Endodermal cell (in vitro differentiated cells): Measurements from ENCODE around the gene FSHR. TPM values are rescaled to one million over a fixed set of nuclear protein-coding genes. Genes with fewer than 3 reads are reported as not detected.

Source experiments
- DNase-seq: peaks from one replicate; pipeline ENCODE4 v3.0.0-alpha.2; 2017
- H3K27ac ChIP-seq: 2 replicates; pipeline ENCODE4 v1.5.1; 2013; ENCODE audit warnings: mild to moderate bottlenecking, low read depth, low read length, moderate library complexity
- H3K27me3 ChIP-seq: 2 replicates; pipeline ENCODE4 v1.6.1; 2013; ENCODE audit warnings: mild to moderate bottlenecking, low read length, moderate library complexity; ENCODE audit not compliant: insufficient read depth, control insufficient read depth, poor library complexity, severe bottlenecking
- H3K36me3 ChIP-seq: 2 replicates; pipeline ENCODE4 v1.7.0; 2013; ENCODE audit warnings: mild to moderate bottlenecking, low read length, moderate library complexity; ENCODE audit not compliant: control insufficient read depth, insufficient read depth
- H3K4me1 ChIP-seq: one replicate; pipeline ENCODE4 v1.7.0; 2013; ENCODE audit warnings: low read length; ENCODE audit not compliant: control insufficient read depth, insufficient read depth
- H3K4me3 ChIP-seq: 2 replicates; pipeline ENCODE4 v1.5.1; 2013; ENCODE audit warnings: mild to moderate bottlenecking, low read length, moderate library complexity
- H3K9ac ChIP-seq: 2 replicates; pipeline ENCODE4 v1.6.1; 2013; ENCODE audit warnings: mild to moderate bottlenecking, low read length, moderate library complexity; ENCODE audit not compliant: poor library complexity, severe bottlenecking; ENCODE audit errors: extremely low read depth
- H3K9me3 ChIP-seq: 2 replicates; pipeline ENCODE4 v1.6.1; 2013; ENCODE audit warnings: mild to moderate bottlenecking, low read length, moderate library complexity; ENCODE audit not compliant: control insufficient read depth
- H3K27ac Mint-ChIP-seq: 2 replicates; pipeline ENCODE4 v1.8.0; 2020; ENCODE audit warnings: mixed read lengths
- H3K27me3 Mint-ChIP-seq: 2 replicates; pipeline ENCODE4 v1.8.0; 2021; ENCODE audit warnings: mild to moderate bottlenecking, mixed read lengths; ENCODE audit not compliant: insufficient read depth
- H3K36me3 Mint-ChIP-seq: 2 replicates; pipeline ENCODE4 v1.8.0; 2020; ENCODE audit warnings: low read depth, mixed read lengths
- H3K4me1 Mint-ChIP-seq: 2 replicates; pipeline ENCODE4 v1.8.0; 2020; ENCODE audit warnings: mixed read lengths
- H3K4me3 Mint-ChIP-seq: 2 replicates; pipeline ENCODE4 v1.8.0; 2020; ENCODE audit warnings: mild to moderate bottlenecking, moderate library complexity, mixed read lengths
- H3K9me3 Mint-ChIP-seq: 2 replicates; pipeline ENCODE4 v1.8.0; 2020; ENCODE audit warnings: mild to moderate bottlenecking, mixed read lengths
- WGBS, 2 experiments: methylation state at CpG; one replicate each; pipeline versions ENCODE4 v1.1.5 to v1.1.7; 2013; ENCODE audit warnings: missing lambda C conversion rate in 2 of 2, mixed read lengths in 1 of 2; ENCODE audit not compliant: insufficient coverage in 1 of 2, insufficient read length in 1 of 2; 5-methylcytosine and 5-hydroxymethylcytosine counted together
- total RNA-seq, 2 donors: library from RNA; stranded (reverse); fragmentation: NEBNext Ultra II Directional in 1 of 2; extraction: Animal tissue kit (Norgen Biotek cat#: 25700) in 1 of 2; gene quantifications; 2 replicates in 1 of 2; 3 replicates in 1 of 2; pipeline ENCODE4 v1.2.1, GENCODE V29; 2021
- TF ChIP-seq, protein P1 (sequence below): fragments of 200-600 bp; sonication (generic); conservative IDR thresholded peaks from 2 replicates; pipeline ENCODE4 v1.5.0; 2021; ENCODE audit warnings: antibody characterized with exemption, mild to moderate bottlenecking

The FSHR gene
- total RNA-seq, 2 donors from 2014 or later = 4.7 to 6.5 TPM

DNA sequence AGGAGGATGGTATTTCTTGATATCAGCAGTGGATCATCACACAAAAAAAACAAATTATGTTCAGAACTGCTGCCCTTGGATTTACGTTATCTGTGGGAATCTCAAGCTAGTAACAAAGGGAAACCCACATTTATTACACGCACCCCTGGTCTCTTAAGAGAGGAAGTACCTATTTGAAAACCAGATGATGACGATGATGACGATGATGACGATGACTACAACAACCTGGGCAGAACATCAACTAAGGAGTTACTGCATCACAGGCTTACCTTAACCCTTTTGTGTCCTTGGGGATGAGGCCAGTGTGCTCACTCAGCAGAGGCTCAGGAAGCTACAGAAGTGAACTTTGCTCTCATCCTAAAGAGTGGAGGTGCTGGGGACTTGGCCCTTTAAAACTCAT lies 169.4 kb downstream of the FSHR start:
- no peaks in the 10 kb centered on the region for H3K4me1 Mint-ChIP-seq
- no peak overlapping the region for H3K4me3 Mint-ChIP-seq
- WGBS, 2 experiments = 81 to 100% methylated on average over 1 to 5 of the region's 5 CpGs
- H3K27me3 ChIP-seq = no peaks in the 10 kb centered on the region
- H3K9me3 ChIP-seq = no peaks in the 10 kb centered on the region
- H3K27ac Mint-ChIP-seq = no peak overlapping the region
- DNase-seq = no peak
- H3K4me1 ChIP-seq = no peaks in the 10 kb centered on the region
- H3K36me3 Mint-ChIP-seq = peaks cover 4% of the 10 kb centered on the region
- H3K4me3 ChIP-seq = no peak overlapping the region
- TF ChIP-seq, protein P1, sequence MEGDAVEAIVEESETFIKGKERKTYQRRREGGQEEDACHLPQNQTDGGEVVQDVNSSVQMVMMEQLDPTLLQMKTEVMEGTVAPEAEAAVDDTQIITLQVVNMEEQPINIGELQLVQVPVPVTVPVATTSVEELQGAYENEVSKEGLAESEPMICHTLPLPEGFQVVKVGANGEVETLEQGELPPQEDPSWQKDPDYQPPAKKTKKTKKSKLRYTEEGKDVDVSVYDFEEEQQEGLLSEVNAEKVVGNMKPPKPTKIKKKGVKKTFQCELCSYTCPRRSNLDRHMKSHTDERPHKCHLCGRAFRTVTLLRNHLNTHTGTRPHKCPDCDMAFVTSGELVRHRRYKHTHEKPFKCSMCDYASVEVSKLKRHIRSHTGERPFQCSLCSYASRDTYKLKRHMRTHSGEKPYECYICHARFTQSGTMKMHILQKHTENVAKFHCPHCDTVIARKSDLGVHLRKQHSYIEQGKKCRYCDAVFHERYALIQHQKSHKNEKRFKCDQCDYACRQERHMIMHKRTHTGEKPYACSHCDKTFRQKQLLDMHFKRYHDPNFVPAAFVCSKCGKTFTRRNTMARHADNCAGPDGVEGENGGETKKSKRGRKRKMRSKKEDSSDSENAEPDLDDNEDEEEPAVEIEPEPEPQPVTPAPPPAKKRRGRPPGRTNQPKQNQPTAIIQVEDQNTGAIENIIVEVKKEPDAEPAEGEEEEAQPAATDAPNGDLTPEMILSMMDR = no peak
- no peaks in the 10 kb centered on the region for H3K9me3 Mint-ChIP-seq
- H3K9ac ChIP-seq = no peak overlapping the region
- no peaks in the 10 kb centered on the region for H3K36me3 ChIP-seq
- H3K27ac ChIP-seq = no peak overlapping the region
- no peaks in the 10 kb centered on the region for H3K27me3 Mint-ChIP-seq

DNA sequence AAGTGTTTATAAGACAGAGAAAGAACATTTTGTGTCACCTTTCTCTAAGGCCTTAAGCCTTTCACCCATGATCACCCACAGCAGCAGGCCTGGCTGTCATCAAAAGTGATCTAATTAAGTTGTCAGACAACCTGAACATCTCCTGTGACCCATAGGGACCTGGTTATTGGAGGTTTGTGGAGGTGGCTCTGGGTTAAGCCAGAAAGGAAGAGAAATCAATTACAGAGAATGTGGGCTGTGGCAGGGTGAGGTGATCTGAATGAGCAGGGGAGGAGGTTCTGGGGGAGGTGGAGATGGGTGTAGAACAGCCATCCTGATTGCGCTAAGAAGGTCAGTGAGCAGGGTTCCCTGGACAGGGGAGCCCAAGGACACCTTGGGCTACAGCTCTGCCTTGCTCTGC lies 170.8 kb downstream of the FSHR start:
- H3K27ac Mint-ChIP-seq = no peak overlapping the region
- H3K4me1 ChIP-seq = no peaks in the 10 kb centered on the region
- no peaks in the 10 kb centered on the region for H3K27me3 Mint-ChIP-seq
- no peak overlapping the region for H3K27ac ChIP-seq
- peaks cover 4% of the 10 kb centered on the region for H3K36me3 Mint-ChIP-seq
- no peaks in the 10 kb centered on the region for H3K4me1 Mint-ChIP-seq
- no peaks in the 10 kb centered on the region for H3K9me3 Mint-ChIP-seq
- DNase-seq = no peak
- H3K4me3 Mint-ChIP-seq = no peak overlapping the region
- no peak overlapping the region for H3K4me3 ChIP-seq
- H3K27me3 ChIP-seq = no peaks in the 10 kb centered on the region
- 94 to 100% methylated on average over 1 of the region's 1 CpG for WGBS, 2 experiments
- TF ChIP-seq, protein P1 = no peak
- no peak overlapping the region for H3K9ac ChIP-seq
- no peaks in the 10 kb centered on the region for H3K9me3 ChIP-seq
- no peaks in the 10 kb centered on the region for H3K36me3 ChIP-seq

DNA sequence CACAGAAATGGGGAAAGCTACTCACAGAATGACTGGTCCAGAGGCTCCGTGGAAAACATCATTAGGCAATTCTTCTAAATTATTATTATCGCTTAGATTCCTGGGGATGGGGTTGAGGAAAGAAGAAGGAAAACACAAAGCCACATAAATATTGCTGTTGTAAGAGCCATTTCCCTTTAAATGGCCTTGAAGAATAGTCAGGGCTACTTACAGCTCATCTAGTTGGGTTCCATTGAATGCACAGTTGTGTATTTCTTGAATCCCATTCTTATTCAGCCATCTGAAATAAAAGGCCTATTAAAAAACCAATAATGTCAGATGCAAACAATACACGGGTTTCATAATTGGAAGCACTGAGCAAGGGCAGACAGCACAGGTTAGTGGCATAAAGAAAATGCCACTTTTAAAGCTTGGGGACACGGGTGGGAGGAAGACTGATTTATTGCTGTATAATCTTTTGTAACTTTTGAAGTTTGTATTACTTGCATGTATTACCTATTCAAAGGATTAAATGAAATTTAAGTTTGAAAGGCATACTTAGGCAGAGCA lies 171.4 kb downstream of the FSHR start:
- Mint-ChIP-seq H3K27me3 (no peaks in the 10 kb centered on the region), H3K27ac (no peak overlapping the region), H3K4me3 (no peak overlapping the region), H3K36me3 (peaks cover 4% of the 10 kb centered on the region), H3K9me3 (no peaks in the 10 kb centered on the region), H3K4me1 (no peaks in the 10 kb centered on the region)
- 93% methylated on average over 3 to 4 of the region's 4 CpGs for WGBS, 2 experiments
- TF ChIP-seq, protein P1 = no peak
- Histone ChIP-seq H3K36me3 (no peaks in the 10 kb centered on the region), H3K9ac (no peak overlapping the region), H3K4me1 (no peaks in the 10 kb centered on the region), H3K27ac (no peak overlapping the region), H3K9me3 (no peaks in the 10 kb centered on the region), H3K27me3 (no peaks in the 10 kb centered on the region), H3K4me3 (no peak overlapping the region)
- DNase-seq = no peak
